H1 (cell line): ENCODE measurements around the gene ANXA4. TPM values are rescaled to one million over a fixed set of nuclear protein-coding genes. Genes with fewer than 3 reads are reported as not detected.

Experiments used
- CTCF ChIA-PET: fragments of 300-600 bp; sonication (Branson Sonifier 250); formaldehyde crosslinking; loops from one replicate; lab custom pipeline; 2021; ENCODE audit not compliant: partially characterized antibody; lab: Charles Lee
- POLR2A ChIA-PET: fragments of 300-600 bp; sonication (Branson Sonifier 250); formaldehyde crosslinking; loops from one replicate; lab custom pipeline; 2021; ENCODE audit warnings: inconsistent platforms; ENCODE audit not compliant: partially characterized antibody; lab: Charles Lee
- DNase-seq, 2 experiments: peaks; one replicate each; pipeline versions ENCODE4 v3.0.0 to v3.0.0-alpha.2; 2010 to 2022; ENCODE audit warnings: low spot score in 2 of 2, low read depth in 1 of 2, mixed read lengths in 1 of 2
- FAIRE-seq: peaks from 2 replicates; lab custom pipeline; 2011; peaks lifted over from hg19 to GRCh38; lab: Jason Lieb, UNC
- H2AFZ ChIP-seq: 2 replicates; pipeline ENCODE4 v1.8.1; 2012; ENCODE audit warnings: low read length, inconsistent platforms
- H2AK5ac ChIP-seq: 2 replicates; pipeline ENCODE4 v1.6.1; 2013; ENCODE audit warnings: low read depth, low read length
- H2BK120ac ChIP-seq: replicated peaks from 2 replicates; pipeline ENCODE3; 2013; ENCODE audit warnings: low read depth, low read length, inconsistent platforms
- H2BK12ac ChIP-seq: 2 replicates; pipeline ENCODE4 v1.6.1; 2013; ENCODE audit warnings: low read depth, low read length
- H2BK15ac ChIP-seq: 2 replicates; pipeline ENCODE4 v1.6.1; 2013; ENCODE audit warnings: low read length
- H2BK20ac ChIP-seq: 2 replicates; pipeline ENCODE4 v1.6.1; 2013; ENCODE audit warnings: low read length
- H2BK5ac ChIP-seq: 2 replicates; pipeline ENCODE4 v1.6.1; 2013; ENCODE audit warnings: low read depth, low read length
- H3K14ac ChIP-seq: 2 replicates; pipeline ENCODE4 v1.6.1; 2013; ENCODE audit warnings: inconsistent platforms; ENCODE audit not compliant: insufficient read length
- H3K18ac ChIP-seq: 2 replicates; pipeline ENCODE4 v1.6.1; 2013; ENCODE audit warnings: low read length; ENCODE audit errors: extremely low read depth
- H3K23ac ChIP-seq: 2 replicates; pipeline ENCODE4 v1.6.1; 2013; ENCODE audit warnings: inconsistent platforms; ENCODE audit not compliant: insufficient read length
- H3K23me2 ChIP-seq: 2 replicates; pipeline ENCODE4 v1.6.1; 2013; ENCODE audit warnings: low read depth, low read length
- H3K27ac ChIP-seq: 2 replicates; pipeline ENCODE4 v1.6.1; 2011; ENCODE audit warnings: low read depth, low read length, inconsistent platforms
- H3K27me3 ChIP-seq, 4 experiments: replicated peaks in 1 of 4; 1 replicate in 1 of 4; 2 replicates in 3 of 4; pipeline versions ENCODE4 v1.6.1 to v1.8.1; 2011 to 2013; ENCODE audit warnings: low read length in 3 of 4, mild to moderate bottlenecking in 3 of 4, inconsistent platforms in 2 of 4, mixed read lengths in 2 of 4, moderate library complexity in 1 of 4; ENCODE audit not compliant: control insufficient read depth in 3 of 4, insufficient read depth in 3 of 4; ENCODE audit errors: extremely low read depth in 1 of 4
- H3K36me3 ChIP-seq, 4 experiments: 2 replicates each; pipeline versions ENCODE4 v1.6.1 to v1.8.1; 2011 to 2013; ENCODE audit warnings: mild to moderate bottlenecking in 4 of 4, low read length in 3 of 4, moderate library complexity in 2 of 4, control low read depth in 1 of 4, inconsistent platforms in 1 of 4; ENCODE audit not compliant: insufficient read depth in 4 of 4, control insufficient read depth in 2 of 4
- H3K4ac ChIP-seq: replicated peaks from 2 replicates; pipeline ENCODE3; 2013; ENCODE audit warnings: low read length, low read depth, mixed read lengths, inconsistent platforms; ENCODE audit not compliant: insufficient read length
- H3K4me1 ChIP-seq, 4 experiments: replicated peaks in 1 of 4; 1 replicate in 1 of 4; 2 replicates in 3 of 4; pipeline versions ENCODE4 v1.6.1 to v1.8.1; 2011 to 2013; ENCODE audit warnings: low read length in 3 of 4, inconsistent platforms in 2 of 4, mixed read lengths in 1 of 4; ENCODE audit not compliant: insufficient read depth in 4 of 4, control insufficient read depth in 3 of 4
- H3K4me2 ChIP-seq, 2 experiments: 2 replicates each; pipeline versions ENCODE4 v1.6.1 to v1.8.1; 2011 to 2013; ENCODE audit warnings: low read depth in 2 of 2, low read length in 2 of 2, control low read depth in 1 of 2, inconsistent platforms in 1 of 2, mild to moderate bottlenecking in 1 of 2; ENCODE audit not compliant: insufficient read depth in 1 of 2
- H3K4me3 ChIP-seq, 4 experiments: fragments of 200-600, 300-600 bp in 1 of 4; sonication (generic), shearing (Covaris generic), sonication (Bioruptor Twin) in 1 of 4; 2 replicates each; pipeline versions ENCODE4 v1.5.1 to v1.8.1; 2011 to 2016; ENCODE audit warnings: low read length in 4 of 4, low read depth in 3 of 4, control low read depth in 2 of 4, inconsistent platforms in 2 of 4, mild to moderate bottlenecking in 2 of 4, mixed read lengths in 1 of 4, moderate library complexity in 1 of 4; ENCODE audit not compliant: insufficient read depth in 2 of 4; ENCODE audit errors: extremely low read depth in 1 of 4
- H3K56ac ChIP-seq: replicated peaks from 2 replicates; pipeline ENCODE3; 2013; ENCODE audit warnings: low read depth, mild to moderate bottlenecking, mixed read lengths, low read length, inconsistent platforms; ENCODE audit not compliant: insufficient read length
- H3K79me1 ChIP-seq: 2 replicates; pipeline ENCODE4 v1.6.1; 2013; ENCODE audit warnings: low read depth, low read length, control low read depth
- H3K79me2 ChIP-seq, 2 experiments: 2 replicates each; pipeline versions ENCODE4 v1.6.1 to v1.8.1; 2012 to 2013; ENCODE audit warnings: low read length in 2 of 2, mild to moderate bottlenecking in 2 of 2, inconsistent platforms in 1 of 2; ENCODE audit not compliant: insufficient read depth in 2 of 2, control insufficient read depth in 1 of 2
- H3K9ac ChIP-seq, 4 experiments: replicated peaks in 1 of 4; 1 replicate in 1 of 4; 2 replicates in 3 of 4; pipeline versions ENCODE4 v1.6.1 to v1.8.1; 2011 to 2013; ENCODE audit warnings: low read depth in 3 of 4, low read length in 3 of 4, control low read depth in 2 of 4, mild to moderate bottlenecking in 2 of 4, moderate library complexity in 2 of 4, inconsistent platforms in 1 of 4; ENCODE audit errors: extremely low read depth in 1 of 4
- H3K9me3 ChIP-seq, 2 experiments: 2 replicates each; pipeline versions ENCODE4 v1.6.1 to v1.8.1; 2012 to 2013; ENCODE audit warnings: mild to moderate bottlenecking in 2 of 2, moderate library complexity in 2 of 2, control low read depth in 1 of 2, inconsistent platforms in 1 of 2, low read depth in 1 of 2, low read length in 1 of 2, mixed read lengths in 1 of 2; ENCODE audit not compliant: insufficient read depth in 2 of 2
- H4K20me1 ChIP-seq, 2 experiments: replicated peaks in 1 of 2; 2 replicates each; pipeline versions ENCODE3 to v1.8.1; 2011 to 2013; ENCODE audit warnings: inconsistent platforms in 2 of 2, low read length in 2 of 2, mild to moderate bottlenecking in 1 of 2; ENCODE audit not compliant: insufficient read depth in 2 of 2, control insufficient read depth in 1 of 2
- H4K5ac ChIP-seq: 2 replicates; pipeline ENCODE4 v1.6.1; 2013; ENCODE audit warnings: low read length, low read depth, mixed read lengths, inconsistent platforms; ENCODE audit not compliant: insufficient read length
- H4K8ac ChIP-seq: 2 replicates; pipeline ENCODE4 v1.8.0; 2013; ENCODE audit warnings: mild to moderate bottlenecking, moderate library complexity, low read length, inconsistent platforms; ENCODE audit not compliant: insufficient read depth; ENCODE audit errors: extremely low read depth
- H4K91ac ChIP-seq: replicated peaks from 2 replicates; pipeline ENCODE3; 2013; ENCODE audit warnings: low read length, mixed read lengths, inconsistent platforms; ENCODE audit not compliant: insufficient read length
- ASH2L ChIP-seq: fragments of 200-600, 300-600 bp; sonication (generic); IDR thresholded peaks from one replicate; pipeline ENCODE4 v1.7.1; 2017; ENCODE audit warnings: low read length
- CHD2 ChIP-seq: IDR thresholded peaks from 2 replicates; pipeline ENCODE4 v1.6.1; 2012; ENCODE audit warnings: low read length, improper control_type of control experiment
- GABPA ChIP-seq: IDR thresholded peaks from 2 replicates; pipeline ENCODE4 v1.6.1; 2011; ENCODE audit warnings: mild to moderate bottlenecking, low read length, moderate library complexity, borderline replicate concordance; ENCODE audit not compliant: insufficient read depth
- GTF2F1 ChIP-seq: IDR thresholded peaks from 2 replicates; pipeline ENCODE4 v1.6.1; 2012; ENCODE audit warnings: low read depth, low read length, improper control_type of control experiment, borderline replicate concordance
- JUN ChIP-seq: IDR thresholded peaks from 2 replicates; pipeline ENCODE4 v1.6.1; 2011; ENCODE audit warnings: low read depth, mild to moderate bottlenecking, improper control_type of control experiment, low read length
- KDM1A ChIP-seq: fragments of 200-600, 300-600 bp; sonication (generic); IDR thresholded peaks from 2 replicates; pipeline ENCODE4 v1.7.1; 2016; ENCODE audit warnings: mild to moderate bottlenecking, low read length, borderline replicate concordance
- PHF8 ChIP-seq: fragments of 200-600 bp; sonication (generic); conservative IDR thresholded peaks from 2 replicates; pipeline ENCODE4 v1.7.1; 2012; ENCODE audit warnings: low read depth, mild to moderate bottlenecking, inconsistent platforms, low read length, moderate library complexity
- POU5F1 ChIP-seq: IDR thresholded peaks from 2 replicates; pipeline ENCODE4 v1.6.1; 2011; ENCODE audit warnings: low read depth, mild to moderate bottlenecking, low read length, moderate library complexity
- SIRT6 ChIP-seq: IDR thresholded peaks from one replicate; pipeline ENCODE4 v1.7.1; 2012; ENCODE audit warnings: low read length, inconsistent platforms
- SIX5 ChIP-seq: IDR thresholded peaks from 2 replicates; pipeline ENCODE4 v1.6.1; 2011; ENCODE audit warnings: mild to moderate bottlenecking, low read depth, low read length
- SP4 ChIP-seq: IDR thresholded peaks from 2 replicates; pipeline ENCODE4 v1.6.1; 2012; ENCODE audit warnings: low read length, inconsistent platforms
- SUZ12 ChIP-seq: fragments of 200-600 bp; sonication (generic); IDR thresholded peaks from 2 replicates; pipeline ENCODE4 v1.6.1; 2012; ENCODE audit warnings: mild to moderate bottlenecking, inconsistent platforms, low read length, moderate library complexity, mixed read lengths
- TAF1 ChIP-seq: IDR thresholded peaks from 2 replicates; pipeline ENCODE4 v1.6.1; 2011; ENCODE audit warnings: mild to moderate bottlenecking, low read depth, low read length
- polyA plus RNA-seq, 7 experiments: library from polyadenylated mRNA; depleted of rRNA in 3 of 7; stranded (reverse) in 5 of 7; unstranded in 2 of 7; fragments of >200 nt in 5 of 7; fragments of 200-250 nt in 2 of 7; gene quantifications; 1 replicate in 5 of 7; 2 replicates in 1 of 7; 4 replicates in 1 of 7; pipeline versions ENCODE4 v1.2.1 to v1.2.3, GENCODE V29; 2011 to 2013; ENCODE audit warnings: missing spikeins in 2 of 7, mixed read lengths in 2 of 7
- total RNA-seq: library from RNA; stranded (reverse); fragmentation: NEBNext Ultra II Directional; extraction: Animal tissue kit (Norgen Biotek cat#: 25700); gene quantifications from 2 replicates; pipeline ENCODE4 v1.2.1, GENCODE V29; 2021

The ANXA4 gene
- total and polyA plus RNA-seq, 2 of the 8 experiments (the other 6 are each of a cell fraction or from before 2014, with no cell fraction given), result 9.4 to 17.6 TPM

DNA sequence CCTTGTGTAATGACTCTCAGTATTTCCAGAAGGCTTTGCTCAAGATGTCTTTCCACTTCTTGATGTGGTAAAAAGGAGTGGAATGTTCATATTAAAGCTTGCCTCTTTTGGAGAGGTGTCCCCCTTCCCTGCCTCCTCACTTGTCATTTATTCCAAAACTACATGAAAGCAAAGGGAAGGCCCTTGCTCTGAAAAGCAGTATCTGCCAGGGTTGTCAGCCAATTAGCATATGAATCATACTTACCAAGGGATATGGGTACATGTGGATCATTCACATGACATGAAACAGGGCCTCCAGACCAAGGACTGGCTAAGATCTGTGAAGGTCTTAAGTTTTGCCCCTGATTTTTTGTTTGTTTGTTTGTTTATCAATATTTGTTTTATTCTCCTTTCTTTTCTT is 31.3 kb downstream of the ANXA4 start:
- Histone ChIP-seq H2BK12ac (no peak overlapping the region), H3K79me1 (no peaks in the 10 kb centered on the region), H3K4me3 (no peak overlapping the region), H3K23me2 (no peaks in the 10 kb centered on the region), H3K14ac (no peak overlapping the region), H2BK120ac (no peak overlapping the region), H2AFZ (no peak overlapping the region), H3K23ac (no peak overlapping the region), H3K56ac (no peak overlapping the region), H2AK5ac (no peak overlapping the region), H4K8ac (no peak overlapping the region), H3K9ac (no peak overlapping the region), H2BK5ac (no peak overlapping the region), H3K18ac (no peak overlapping the region), H4K20me1 (no peaks in the 10 kb centered on the region), H3K9me3 (no peaks in the 10 kb centered on the region), H3K4me2 (no peak overlapping the region), H3K4me1 (peaks cover 0 to 12% (median 9%) of the 10 kb centered on the region in 4 experiments; a peak in 6 of 7 replicates), H4K5ac (no peak overlapping the region), H3K27me3 (no peaks in the 10 kb centered on the region), H3K4ac (no peak overlapping the region), H4K91ac (no peak overlapping the region), H3K36me3 (no peaks in the 10 kb centered on the region), H2BK15ac (no peak overlapping the region), H3K79me2 (no peaks in the 10 kb centered on the region), H2BK20ac (0 out of 2 replicates have a peak overlapping the region, but pooled peaks have one; percentile 16), H3K27ac (no peak overlapping the region)
- no peak for FAIRE-seq
- POLR2A ChIA-PET, result interaction anchor here (0.6 kb wide), 1 partner anchor 1211 kb away, joined by 3 read pairs; no protein-coding TSS in a partner anchor
- TF ChIP-seq JUN (no peak), TAF1 (no peak), SIRT6 (no peak), POU5F1 (no peak), PHF8 (no peak), KDM1A (no peak), CHD2 (no peak), SP4 (no peak), ASH2L (no peak), SUZ12 (no peak), SIX5 (no peak), GABPA (no peak), GTF2F1 (no peak)
- CTCF ChIA-PET, result interaction anchor here (1.2 to 2.2 kb wide), 3 partner anchors 44 to 208 kb away, joined by 3 to 16 read pairs (median 7); no protein-coding TSS in a partner anchor
- no peak for DNase-seq
